ENCODE results near the gene RACGAP1.

DNA sequence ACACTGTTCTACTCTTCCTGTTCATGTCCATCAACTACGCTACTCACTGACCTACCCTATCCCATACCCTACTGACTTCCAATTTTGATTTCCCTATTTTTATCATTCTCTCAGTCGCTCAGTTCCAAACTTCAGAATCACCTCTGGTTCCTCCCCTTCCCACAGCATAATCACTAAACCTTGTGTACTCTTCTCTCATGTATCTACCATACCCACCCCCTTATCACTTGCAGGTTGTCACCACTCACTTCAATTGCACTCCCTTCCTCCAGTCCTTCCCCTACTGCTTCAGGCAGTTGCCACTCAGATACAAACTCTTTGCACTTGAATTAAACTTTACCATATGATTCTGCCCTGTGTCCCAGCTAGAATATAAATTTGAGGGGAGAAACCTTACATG, 6.3 kb downstream of the RACGAP1 start:
- TF ChIP-seq GATA2 (IDR thresholded peaks at IDR 0.05; ENCODE audit: low read depth, low read length) (no peak), GATA3 (IDR thresholded peaks at IDR 0.05; ENCODE audit: low read depth, low read length) (no peak)

All from SH-SY5Y (cell line).